Subcutaneous adipose tissue (tissue), 4 donors: ENCODE measurements around the gene FGF5. TPM values are rescaled to one million over a fixed set of nuclear protein-coding genes. Genes with fewer than 3 reads are reported as not detected.

ENCODE experiments used
- total RNA-seq, 4 donors: library from RNA; depleted of rRNA; stranded (reverse); fragments of >200 nt; gene quantifications; one replicate each; pipeline ENCODE4 v1.1.0, GENCODE V29; 2016
- TF ChIP-seq, protein P1 (sequence below): fragments of 450-650 bp; IDR thresholded peaks from one replicate; pipeline ENCODE4 v1.5.1; 2016; ENCODE audit warnings: low read depth, mild to moderate bottlenecking, control low read depth, antibody characterized with exemption, moderate library complexity

Gene FGF5
- total RNA-seq, 4 donors from 2014 or later = not detected

DNA sequence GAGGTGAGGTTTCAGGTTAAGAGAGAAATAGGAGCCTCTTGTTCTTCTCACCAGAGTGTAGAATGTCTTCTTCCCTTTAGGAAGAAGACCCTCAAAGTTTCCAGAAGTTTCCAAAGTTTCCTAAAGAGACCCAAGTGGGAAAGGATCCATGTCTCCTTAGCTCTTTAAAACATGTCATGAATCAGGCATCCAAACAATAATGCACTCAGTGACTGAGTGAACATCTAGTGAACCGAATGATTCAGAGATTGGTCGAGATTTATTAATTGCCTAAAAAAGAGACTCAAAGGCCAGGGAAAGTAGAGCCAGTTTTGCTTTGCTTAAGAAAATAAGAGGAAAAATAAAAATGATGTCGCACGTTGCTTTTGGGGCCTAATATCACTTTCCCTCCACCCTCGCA is 29.4 kb downstream of the FGF5 start:
- TF ChIP-seq, protein P1, sequence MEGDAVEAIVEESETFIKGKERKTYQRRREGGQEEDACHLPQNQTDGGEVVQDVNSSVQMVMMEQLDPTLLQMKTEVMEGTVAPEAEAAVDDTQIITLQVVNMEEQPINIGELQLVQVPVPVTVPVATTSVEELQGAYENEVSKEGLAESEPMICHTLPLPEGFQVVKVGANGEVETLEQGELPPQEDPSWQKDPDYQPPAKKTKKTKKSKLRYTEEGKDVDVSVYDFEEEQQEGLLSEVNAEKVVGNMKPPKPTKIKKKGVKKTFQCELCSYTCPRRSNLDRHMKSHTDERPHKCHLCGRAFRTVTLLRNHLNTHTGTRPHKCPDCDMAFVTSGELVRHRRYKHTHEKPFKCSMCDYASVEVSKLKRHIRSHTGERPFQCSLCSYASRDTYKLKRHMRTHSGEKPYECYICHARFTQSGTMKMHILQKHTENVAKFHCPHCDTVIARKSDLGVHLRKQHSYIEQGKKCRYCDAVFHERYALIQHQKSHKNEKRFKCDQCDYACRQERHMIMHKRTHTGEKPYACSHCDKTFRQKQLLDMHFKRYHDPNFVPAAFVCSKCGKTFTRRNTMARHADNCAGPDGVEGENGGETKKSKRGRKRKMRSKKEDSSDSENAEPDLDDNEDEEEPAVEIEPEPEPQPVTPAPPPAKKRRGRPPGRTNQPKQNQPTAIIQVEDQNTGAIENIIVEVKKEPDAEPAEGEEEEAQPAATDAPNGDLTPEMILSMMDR = no peak

GRCh38 chr4:80301884-80302283 is 35.4 kb downstream of the FGF5 start:
- TF ChIP-seq, protein P1 = no peak

DNA sequence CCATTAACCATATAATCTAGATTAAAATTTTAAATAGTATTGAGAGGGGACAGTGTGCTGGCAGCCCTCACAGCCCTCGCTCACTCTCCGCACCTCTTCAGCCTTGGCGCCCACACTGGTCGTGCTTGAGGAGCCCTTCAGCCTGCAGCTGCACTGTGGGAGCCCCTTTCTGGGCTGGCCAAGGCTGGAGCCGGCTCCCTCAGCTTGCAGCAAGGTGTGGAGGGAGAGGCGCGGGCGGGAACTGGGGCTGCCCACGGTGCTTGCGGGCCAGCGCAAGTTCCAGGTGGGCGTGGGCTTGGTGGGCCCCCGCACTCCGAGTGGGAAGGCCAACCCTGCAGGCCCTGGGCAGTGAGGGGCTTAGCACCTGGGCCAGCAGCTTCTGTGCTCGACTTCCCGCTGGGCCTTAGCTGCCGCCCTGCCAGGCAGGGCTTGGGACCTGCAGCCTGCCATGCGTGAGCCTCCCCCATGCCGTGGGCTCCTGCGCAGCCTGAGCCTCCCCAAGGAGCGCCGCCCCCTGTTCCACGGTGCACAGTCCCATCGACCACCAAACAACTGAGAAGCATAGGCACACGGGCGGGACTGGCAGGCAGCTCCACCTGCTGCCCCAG is 36.3 kb downstream of the FGF5 start:
- TF ChIP-seq, protein P1 = no peak

DNA sequence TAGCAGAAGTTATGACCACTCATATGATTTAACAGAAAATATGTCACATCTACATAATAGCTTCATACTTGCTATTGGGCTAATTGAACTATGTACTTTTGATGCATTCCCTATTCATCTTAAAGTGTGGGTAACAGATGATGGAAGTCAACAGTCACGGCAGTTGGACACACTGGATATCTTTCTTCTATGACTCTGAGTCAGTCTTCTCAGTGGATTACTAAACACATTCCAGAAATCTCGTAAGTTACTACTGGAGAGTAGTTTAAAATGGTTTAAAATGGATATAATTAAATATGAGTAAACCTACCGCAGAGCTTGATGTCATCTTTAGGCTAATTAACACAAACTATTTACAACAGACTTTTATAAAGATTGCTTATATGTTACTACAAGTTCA is 39.0 kb downstream of the FGF5 start:
- TF ChIP-seq, protein P1 = no peak

DNA sequence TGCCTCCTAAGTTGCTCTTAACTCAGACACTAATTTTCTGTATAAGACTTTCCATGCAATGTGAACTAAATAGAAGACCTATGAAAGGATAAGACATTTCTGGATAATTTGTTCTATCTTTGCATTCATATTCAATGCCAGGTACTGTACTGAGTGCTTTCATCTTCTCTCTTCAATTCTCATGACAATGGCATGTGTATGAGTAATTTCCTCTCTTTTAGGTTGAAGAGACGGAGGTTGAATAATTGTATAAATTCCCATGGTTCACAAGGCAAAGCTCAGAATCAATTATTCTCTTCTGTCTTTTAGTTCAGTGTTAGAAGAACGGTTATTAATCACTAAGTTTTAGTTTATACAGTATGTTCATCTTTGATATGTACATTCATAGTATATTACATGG is 39.8 kb downstream of the FGF5 start:
- TF ChIP-seq, protein P1 = no peak

DNA sequence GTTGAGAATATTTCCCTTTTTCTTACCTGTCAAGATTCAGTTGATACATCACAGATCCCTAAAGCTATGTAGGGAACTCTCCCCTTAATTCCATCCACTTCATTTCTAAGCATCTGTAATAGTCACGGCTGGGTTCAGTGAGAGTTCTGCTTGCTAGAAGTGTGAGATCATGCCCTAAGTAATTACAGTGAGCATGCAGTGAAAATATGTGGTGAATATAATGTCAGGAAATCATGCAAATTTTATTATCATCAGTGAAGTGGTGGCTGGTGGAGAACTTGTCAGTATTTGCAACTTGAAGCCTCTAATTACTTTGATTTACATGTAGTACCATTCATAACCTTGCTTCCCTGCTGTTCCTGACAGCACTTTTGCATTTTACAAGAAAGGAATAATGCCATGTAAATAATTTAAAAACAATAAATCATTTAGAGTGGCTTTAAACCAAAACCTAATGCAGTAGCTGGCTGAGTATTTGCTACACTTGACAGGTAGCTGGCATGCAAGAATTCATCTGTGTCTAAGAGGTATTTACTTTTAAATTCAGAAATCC is 40.8 kb downstream of the FGF5 start:
- TF ChIP-seq, protein P1 = no peak

- TF ChIP-seq, protein P1 = no peak
These were observed 41.5 kb downstream of the FGF5 start for GRCh38 chr4:80307774-80308465.
